Testis (tissue), 3 donors: ENCODE data around the gene ITGB4. TPM values are rescaled to one million over a fixed set of nuclear protein-coding genes. Genes with fewer than 3 reads are reported as not detected.
A peak's percentile ranks its signal among the peaks of the same experiment; 100 is the strongest.

ENCODE experiments used
- DNase-seq: peaks from one replicate; pipeline ENCODE4 v3.0.0-alpha.2; 2019
- H3K27ac ChIP-seq, 2 donors: fragments of 200-600 bp; sonication (generic); one replicate each; pipeline ENCODE4 v1.5.1; 2019
- H3K27me3 ChIP-seq: fragments of 200-600 bp; sonication (generic); one replicate; pipeline ENCODE4 v1.5.1; 2019
- H3K36me3 ChIP-seq: fragments of 200-600 bp; sonication (generic); one replicate; pipeline ENCODE4 v1.5.1; 2017; ENCODE audit warnings: low read depth; ENCODE audit errors: missing control alignments
- H3K4me1 ChIP-seq: fragments of 200-600 bp; sonication (generic); one replicate; pipeline ENCODE4 v1.5.1; 2019
- H3K4me3 ChIP-seq, 2 donors: fragments of 200-600 bp; sonication (generic); one replicate each; pipeline ENCODE4 v1.5.1; 2017 to 2019
- H3K9me3 ChIP-seq: fragments of 200-600 bp; sonication (generic); one replicate; pipeline ENCODE4 v1.5.1; 2017
- CTCF ChIP-seq, 3 experiments: fragments of 450-650 bp in 2 of 3; fragments of 200-600 bp in 1 of 3; sonication (generic) in 1 of 3; IDR thresholded peaks; one replicate each; pipeline ENCODE4 v1.5.1; 2016 to 2019; ENCODE audit warnings: antibody characterized with exemption in 3 of 3, mild to moderate bottlenecking in 2 of 3, moderate library complexity in 1 of 3
- POLR2A ChIP-seq: fragments of 450-650 bp; IDR thresholded peaks from one replicate; pipeline ENCODE4 v1.6.1; 2017; ENCODE audit warnings: antibody characterized with exemption, mild to moderate bottlenecking, moderate library complexity
- WGBS, 2 donors: methylation state at CpG; one replicate each; pipeline ENCODE4 v1.1.5; 2018; 5-methylcytosine and 5-hydroxymethylcytosine counted together
- intact Hi-C: fragments of 100-400 bp; cut with DNase I; formaldehyde crosslinking; loops from one replicate; pipeline ENCODE4 v1.15.1; 2023; ENCODE audit warnings: low total_unique reads
- polyA plus RNA-seq: library from polyadenylated mRNA; stranded (reverse); fragments of 350-450 nt; fragmentation: Illumina TruSeq; extraction: RNeasy Lipid Tissue Mini Kit (QIAGEN cat#74804); gene quantifications from one replicate; pipeline ENCODE4 v1.2.3, GENCODE V29; 2014; ENCODE audit warnings: low read depth, low replicate concordance; ENCODE audit not compliant: insufficient read depth
- total RNA-seq, 2 donors: library from RNA; depleted of rRNA; stranded (reverse); fragments of >200 nt; gene quantifications; one replicate each; pipeline ENCODE4 v1.2.3, GENCODE V29; 2016

The ITGB4 gene
- total and polyA plus RNA-seq, 3 donors from 2014 or later, result 7.6 to 16.4 (median 11.6) TPM

- Histone ChIP-seq H3K36me3 (no peaks in the 10 kb centered on the region), H3K27ac (peak overlapping the region; percentile 9 to 14), H3K9me3 (no peaks in the 10 kb centered on the region), H3K4me3 (no peak overlapping the region), H3K27me3 (no peaks in the 10 kb centered on the region), H3K4me1 (peaks cover 22% of the 10 kb centered on the region)
- intact Hi-C loops, result no loop called here
- 37 to 40% methylated on average over 15 to 20 of the region's 20 CpGs for WGBS, 2 donors
- peak; percentile 95 for DNase-seq
- TF ChIP-seq CTCF (IDR thresholded peaks at IDR 0.05) (peak; percentile 96 to 99 (median 97)), POLR2A (no peak)
These were observed 28.5 kb downstream of the ITGB4 start for GRCh38 chr17:75749545-75750389.

- H3K27ac ChIP-seq, result no peak overlapping the region
- no peak overlapping the region for H3K4me3 ChIP-seq
- no peaks in the 10 kb centered on the region for H3K9me3 ChIP-seq
- TF ChIP-seq CTCF (IDR thresholded peaks at IDR 0.05), result no peak
- no peak for TF ChIP-seq POLR2A
- peaks cover 22% of the 10 kb centered on the region for H3K4me1 ChIP-seq
- 77 to 83% methylated on average over 12 to 23 of the region's 23 CpGs for WGBS, 2 donors
- DNase-seq, result no peak
- intact Hi-C loops, result no loop called here
- no peaks in the 10 kb centered on the region for H3K36me3 ChIP-seq
- no peaks in the 10 kb centered on the region for H3K27me3 ChIP-seq
These were observed 29.6 kb downstream of the ITGB4 start for GRCh38 chr17:75750661-75751423.

GRCh38 chr17:75751676-75752404 is 30.6 kb downstream of the ITGB4 start:
- 89 to 94% methylated on average over 11 to 24 of the region's 24 CpGs for WGBS, 2 donors
- intact Hi-C loops, result no loop called here
- no peaks in the 10 kb centered on the region for H3K9me3 ChIP-seq
- TF ChIP-seq POLR2A (no peak), CTCF (IDR thresholded peaks at IDR 0.05) (no peak)
- no peaks in the 10 kb centered on the region for H3K36me3 ChIP-seq
- DNase-seq, result no peak
- no peak overlapping the region for H3K27ac ChIP-seq
- peaks cover 22% of the 10 kb centered on the region for H3K4me1 ChIP-seq
- H3K27me3 ChIP-seq, result no peaks in the 10 kb centered on the region
- no peak overlapping the region for H3K4me3 ChIP-seq

- no peak overlapping the region for H3K4me3 ChIP-seq
- H3K4me1 ChIP-seq, result peaks cover 22% of the 10 kb centered on the region
- H3K27ac ChIP-seq, result no peak overlapping the region
- DNase-seq, result no peak
- H3K36me3 ChIP-seq, result no peaks in the 10 kb centered on the region
- no peak for TF ChIP-seq POLR2A
- TF ChIP-seq CTCF (IDR thresholded peaks at IDR 0.05), result no peak
- no peaks in the 10 kb centered on the region for H3K9me3 ChIP-seq
- 94% methylated on average over 10 of the region's 10 CpGs; no CpG with 5 or more reads in 1 of the 2 donors for WGBS, 2 donors
- no peaks in the 10 kb centered on the region for H3K27me3 ChIP-seq
- intact Hi-C loops, result no loop called here
These were observed 31.1 kb downstream of the ITGB4 start for GRCh38 chr17:75752405-75752709.
